GM19463 (cell line): ENCODE results near the gene PLVAP.

Experiments used
- ATAC-seq: cut with Tn5 transposase; IDR thresholded peaks from one replicate; pipeline ENCODE4 v1.9.1; 2021; ENCODE audit warnings: mild to moderate bottlenecking, moderate library complexity; ENCODE audit not compliant: unreplicated experiment

PLVAP gene

DNA sequence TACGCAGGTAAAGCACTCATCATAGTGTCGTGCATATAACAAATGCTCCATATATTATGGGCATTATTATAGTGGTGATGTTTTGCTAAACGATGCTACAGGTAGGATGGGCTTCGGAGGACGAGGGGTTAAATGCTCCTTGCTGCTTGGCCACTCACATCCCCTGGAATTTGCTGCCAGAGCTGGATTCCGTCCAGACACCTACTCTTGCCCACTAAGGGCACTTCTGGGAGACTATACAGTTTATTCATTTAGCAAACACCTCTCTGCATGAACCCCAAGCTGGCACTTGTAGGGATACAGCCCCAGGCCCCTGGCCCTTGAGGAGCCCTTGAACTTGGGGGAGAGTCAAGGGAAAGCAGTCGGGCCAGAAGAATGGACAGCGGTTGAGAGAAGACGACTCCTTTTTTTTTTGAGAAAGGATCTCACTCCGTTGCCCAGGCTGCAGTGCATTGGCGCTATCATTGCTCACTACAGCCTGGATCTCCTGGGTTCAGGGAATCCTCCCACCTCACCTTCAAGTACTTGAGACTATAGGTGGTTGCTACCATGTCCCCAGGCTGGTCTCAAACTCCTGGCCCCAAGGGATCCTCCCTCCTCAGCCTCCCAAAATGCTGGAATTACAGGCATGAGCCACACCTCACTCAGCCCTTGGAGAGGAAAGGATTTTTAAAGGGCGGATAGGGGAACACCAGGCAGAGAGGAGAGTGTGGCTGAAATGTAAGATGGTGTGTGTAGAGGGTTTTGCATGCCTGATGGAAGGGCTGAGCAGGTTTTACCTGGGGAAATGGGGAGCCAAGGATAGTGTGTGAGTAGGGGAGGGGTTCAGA is 72.5 kb downstream of the PLVAP start:
- no peak for ATAC-seq

DNA sequence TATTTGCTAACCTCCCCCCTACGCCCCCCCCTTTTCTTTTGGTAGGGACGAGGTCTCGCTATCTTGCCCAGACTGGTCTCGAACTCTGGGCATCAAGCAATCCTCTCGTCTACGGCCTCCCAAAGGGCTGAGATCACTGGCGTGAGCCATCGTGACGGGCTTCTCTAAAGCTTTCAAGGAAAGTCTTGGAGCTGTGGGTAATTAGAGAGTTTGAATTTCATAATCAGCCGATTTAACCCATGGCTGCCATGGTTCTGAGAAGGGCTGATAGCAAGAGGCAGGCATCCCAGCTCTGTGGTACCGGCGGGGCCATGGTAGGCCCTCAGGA is 73.2 kb downstream of the PLVAP start:
- no peak for ATAC-seq

DNA sequence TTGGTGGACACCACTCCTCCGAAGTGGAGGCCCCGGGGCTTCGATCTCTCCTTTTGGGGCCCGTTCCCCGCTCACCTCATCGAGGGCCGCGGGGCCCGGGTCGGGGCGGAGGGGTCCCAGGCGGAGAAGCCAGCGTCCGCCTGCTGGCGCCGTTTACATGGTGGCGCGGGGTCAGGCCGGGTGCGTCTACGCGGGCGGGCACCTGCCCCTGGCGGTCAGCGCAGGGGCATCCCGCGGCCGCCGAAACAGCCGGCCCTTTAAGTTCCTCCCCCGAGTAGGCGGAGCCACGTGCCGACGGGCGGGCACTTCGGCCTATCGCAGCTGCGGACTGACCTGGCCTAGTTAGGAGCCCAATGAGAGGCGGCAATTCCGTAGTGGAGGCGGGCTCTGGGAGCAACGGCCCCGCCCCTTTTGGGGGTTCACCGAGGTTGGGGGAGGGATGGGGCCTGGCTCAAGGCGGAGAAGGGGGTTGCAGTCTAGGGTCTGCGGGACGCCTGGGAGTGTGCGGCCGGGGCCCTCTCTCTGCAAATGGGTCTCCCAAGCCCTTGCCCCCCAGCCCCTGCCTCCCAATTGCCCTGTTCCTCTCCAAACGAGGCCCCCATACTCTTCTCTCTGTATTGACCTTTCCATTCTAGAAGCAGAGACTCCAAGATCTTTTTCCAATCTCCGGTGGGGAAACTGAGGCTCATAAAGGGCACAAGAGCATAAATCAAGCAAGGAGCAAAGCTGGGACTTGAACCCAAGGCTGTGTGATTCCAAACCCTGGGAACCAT is 73.8 kb downstream of the PLVAP start, which contains the start of gene ABHD8:
Gene ABHD8, minus strand, starts transcription at position 259 of the 773 bp plus-strand sequence. CDS start 1,809 bp downstream, outside the sequence.
- ATAC-seq, result peak; percentile 60

DNA sequence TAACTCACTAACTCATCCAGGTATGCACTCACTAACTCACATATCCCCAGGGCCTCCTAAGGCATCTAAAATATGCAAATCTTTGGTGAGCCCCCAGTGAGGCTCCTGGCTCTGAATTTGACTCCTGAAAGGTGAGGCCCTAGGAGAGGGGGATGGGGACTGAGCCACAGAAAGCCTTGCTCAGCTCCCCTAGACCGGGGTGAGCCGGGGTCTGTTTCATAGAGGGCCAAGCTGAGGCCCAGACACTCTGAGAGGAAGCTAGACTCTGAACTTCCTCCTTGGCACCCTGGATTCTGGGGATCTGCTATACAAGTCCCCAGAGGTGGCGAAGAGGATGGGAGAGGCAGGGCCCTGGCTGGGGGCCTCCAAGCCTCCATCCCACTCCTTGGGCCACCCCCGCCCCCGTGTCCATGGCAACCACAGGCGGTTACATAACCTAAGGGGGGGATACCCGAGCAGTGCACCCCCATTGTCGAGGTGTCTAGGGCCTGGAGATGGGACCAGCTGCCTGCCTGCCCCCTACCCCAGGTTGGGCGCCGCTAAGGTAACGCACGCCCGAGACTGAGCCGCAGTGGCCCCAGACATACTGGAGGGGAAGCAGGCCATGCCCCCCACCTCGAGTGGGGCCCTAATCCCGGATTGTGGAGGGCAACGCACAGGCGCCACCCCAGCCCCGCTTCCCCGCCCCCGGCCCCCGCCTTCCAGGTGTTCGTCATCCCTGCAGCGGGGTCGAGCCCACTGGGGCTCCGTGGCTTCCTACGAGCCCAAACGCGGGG is 74.6 kb downstream of the PLVAP start:
- no peak for ATAC-seq
